ENCODE results near the gene S100A3.
"Not testable (repeated sequence)": the region's sequence is repeated elsewhere in the genome, so short reads cannot be mapped to it uniquely, and the experiment has no call there.

S100A3 gene

DNA sequence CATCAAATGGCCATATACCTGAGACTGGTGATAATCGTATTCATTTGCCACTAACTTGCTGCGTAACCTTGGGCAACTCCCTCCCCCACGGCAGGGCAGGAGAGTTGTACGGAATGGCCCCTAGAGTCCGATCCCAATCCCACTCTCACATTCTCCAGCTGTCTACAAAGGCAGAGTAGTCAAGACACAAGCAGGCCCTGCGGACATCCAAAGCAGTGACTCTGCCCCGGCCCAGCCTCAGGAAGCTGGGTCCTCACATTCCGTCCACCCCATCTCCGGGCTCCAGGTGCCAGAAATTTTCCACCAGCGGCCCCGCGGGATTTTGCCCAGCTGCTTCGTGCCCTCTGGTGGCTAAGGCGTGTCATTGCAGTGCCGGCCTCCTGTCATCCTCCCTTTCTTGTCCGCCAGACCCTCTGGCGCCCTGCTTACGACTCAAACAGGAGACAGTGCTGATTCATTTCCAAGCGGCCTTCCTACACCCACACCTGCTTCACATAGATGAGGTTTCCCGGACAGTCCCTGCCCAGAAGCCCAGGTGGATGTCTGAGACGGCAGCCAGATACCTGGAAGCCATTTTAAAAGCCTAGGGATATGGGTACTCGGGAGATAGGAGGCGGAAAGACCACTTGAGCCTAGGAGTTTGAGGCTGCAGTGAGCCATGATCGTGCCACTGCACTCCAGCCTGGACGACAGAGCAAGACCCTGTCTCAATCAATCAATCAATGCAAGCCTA is 19.5 kb upstream of the S100A3 start:
- peak; percentile 67 for DNase-seq (ENCODE audit: low spot score)

DNA sequence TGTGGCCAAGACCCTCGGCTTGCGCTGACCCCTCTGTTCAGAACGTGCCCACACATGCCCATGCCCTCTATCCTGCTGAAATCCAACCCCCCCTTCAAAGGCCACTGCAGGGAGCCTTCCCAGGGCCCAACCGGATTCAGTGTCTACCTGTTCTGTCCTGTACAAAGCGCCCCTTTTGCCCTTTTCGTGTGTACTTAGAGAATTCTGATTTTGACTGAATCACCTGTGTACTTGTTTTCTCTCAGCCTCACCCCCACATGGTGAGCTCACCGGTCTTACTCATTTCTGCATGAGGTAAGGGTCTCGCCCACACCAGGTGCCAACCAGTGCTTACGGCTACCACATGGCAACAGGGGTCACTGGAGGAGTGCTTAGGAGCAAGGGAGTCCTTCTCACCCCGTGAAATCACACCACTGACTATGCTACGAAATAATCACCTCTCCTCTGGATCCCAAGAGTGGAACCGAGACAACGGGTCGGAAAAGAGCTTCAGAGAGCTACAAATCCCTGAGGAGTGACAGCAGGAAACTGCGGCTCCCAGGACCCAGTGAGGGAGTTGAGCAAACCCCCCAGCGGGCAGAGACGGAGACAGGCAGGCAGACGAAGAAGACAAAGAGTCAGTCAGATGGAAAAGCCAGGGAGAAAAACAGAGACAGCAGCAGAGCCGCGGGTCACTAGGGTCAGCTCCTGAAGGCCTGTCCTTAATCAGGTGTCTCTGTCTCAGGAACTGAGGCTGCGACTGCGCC is 18.7 kb upstream of the S100A3 start:
- DNase-seq (ENCODE audit: low spot score) = no peak

GRCh38 chr1:153566414-153567371 is 17.6 kb upstream of the S100A3 start:
- DNase-seq (ENCODE audit: low spot score) = peak; percentile 30

DNA sequence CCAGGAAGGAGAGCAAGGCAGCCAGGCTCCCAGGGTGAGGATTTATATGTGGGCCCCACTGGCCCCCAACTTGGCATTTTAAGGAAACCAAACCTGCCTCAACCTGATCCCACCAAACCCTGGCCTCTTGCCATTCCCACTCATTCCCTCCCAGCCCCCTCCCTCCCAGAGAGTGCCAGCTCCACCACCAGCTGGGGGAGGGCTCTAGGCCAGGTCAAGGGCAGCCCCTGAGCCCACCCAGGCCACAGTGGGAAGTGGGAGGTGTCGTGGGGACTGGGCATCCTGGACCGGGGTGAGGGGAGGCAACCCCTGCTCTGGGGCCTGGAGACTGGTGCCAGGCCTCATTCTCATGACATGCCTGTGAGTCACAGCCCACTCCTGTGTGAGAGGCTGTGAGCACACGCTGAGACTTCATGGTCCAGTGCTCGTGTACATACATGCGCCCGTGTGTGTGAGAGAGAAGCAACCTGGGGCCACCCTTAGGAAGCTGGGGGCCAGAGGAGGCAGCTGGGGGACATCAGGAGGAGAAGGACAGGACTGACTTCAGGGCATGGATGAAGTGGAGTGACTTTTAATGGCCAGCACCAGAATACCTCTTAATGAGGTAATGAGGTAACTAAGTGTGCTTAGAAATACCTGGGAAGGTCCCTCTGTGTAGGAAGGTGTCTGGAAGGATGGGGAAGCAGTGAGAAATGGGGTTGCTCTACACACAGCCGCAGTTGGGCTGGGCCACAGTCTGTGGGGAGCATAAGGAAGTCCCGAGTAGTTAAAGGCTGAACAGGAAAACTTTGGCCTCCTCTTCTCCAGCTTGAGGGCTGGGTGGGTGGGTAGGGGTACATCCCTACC is 16.7 kb upstream of the S100A3 start, which contains the start of gene S100A2:
Gene S100A2, minus strand, starts transcription at position 316 of the 846 bp plus-strand sequence. CDS start 1,967 bp downstream, outside the sequence.
- no peak for DNase-seq (ENCODE audit: low spot score)

- DNase-seq (ENCODE audit: low spot score) = no peak
Measured at GRCh38 chr1:153563991-153564390, 14.9 kb upstream of the S100A3 start.

- DNase-seq (ENCODE audit: low spot score) = no peak
Measured at GRCh38 chr1:153563483-153563901, 14.4 kb upstream of the S100A3 start.

GRCh38 chr1:153562021-153562420 is 13.0 kb upstream of the S100A3 start:
- DNase-seq (ENCODE audit: low spot score) = not testable (repeated sequence)

DNA sequence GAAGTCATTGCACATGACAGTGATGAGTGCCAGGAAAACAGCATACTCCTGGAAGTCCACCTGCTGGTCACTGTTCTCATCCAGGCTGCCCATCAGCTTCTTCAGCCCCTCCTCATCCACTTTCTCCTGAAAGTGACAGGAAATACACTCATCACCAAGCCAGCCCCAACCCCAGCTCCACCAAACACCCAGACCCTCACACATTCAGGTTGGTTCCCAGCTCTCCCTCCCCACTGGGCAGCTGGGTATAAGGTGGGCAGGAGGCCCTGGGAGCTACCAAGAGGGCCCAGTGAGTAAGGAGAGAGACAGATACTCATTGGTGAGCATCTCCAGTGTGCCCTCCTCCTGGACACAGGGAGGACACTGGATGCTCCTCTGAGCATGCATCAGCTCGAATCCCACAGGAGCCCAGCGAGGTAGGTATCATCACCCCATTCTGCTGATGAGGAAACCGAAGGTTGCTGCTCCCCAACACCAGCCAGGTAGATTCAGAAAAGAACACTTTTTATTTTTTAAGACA is 12.5 kb upstream of the S100A3 start:
- no peak for DNase-seq (ENCODE audit: low spot score)

DNA sequence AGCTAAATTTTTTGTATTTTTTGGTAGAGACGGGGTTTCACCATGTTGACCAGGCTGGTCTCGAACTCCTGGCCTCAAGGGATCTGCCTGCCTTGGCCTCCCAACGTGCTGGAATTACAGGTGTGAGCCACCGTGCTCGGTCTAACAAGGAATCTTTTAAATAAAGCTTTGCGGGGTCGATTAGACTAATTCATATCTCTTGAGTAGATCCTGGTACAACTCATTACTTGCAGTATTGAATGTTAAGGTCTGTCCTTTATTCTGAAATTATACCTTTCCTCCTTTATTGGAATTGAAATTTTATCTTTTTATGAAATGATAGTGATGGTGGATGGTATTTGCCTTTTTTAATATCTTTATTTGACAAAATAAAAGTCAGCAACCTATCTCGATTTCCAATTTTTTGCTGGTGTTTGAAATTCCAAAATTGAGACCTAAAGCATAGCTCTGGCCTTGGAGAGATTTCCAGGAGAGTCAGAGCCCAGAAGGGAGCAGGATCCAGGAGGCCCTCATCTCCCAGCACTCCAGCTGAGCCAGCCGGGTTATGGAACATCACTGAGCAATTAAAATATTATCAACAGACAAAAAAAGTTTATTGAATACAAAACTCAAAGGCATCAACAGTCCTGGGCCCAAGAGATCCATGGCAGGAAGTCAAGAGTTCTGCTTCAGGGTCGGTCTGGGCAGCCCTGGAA is 11.9 kb upstream of the S100A3 start:
- no peak for DNase-seq (ENCODE audit: low spot score)

- DNase-seq (ENCODE audit: low spot score) = no peak
Measured at GRCh38 chr1:153560241-153560640, 11.2 kb upstream of the S100A3 start.

GRCh38 chr1:153557877-153558276 is 8.8 kb upstream of the S100A3 start:
- no peak for DNase-seq (ENCODE audit: low spot score)

DNA sequence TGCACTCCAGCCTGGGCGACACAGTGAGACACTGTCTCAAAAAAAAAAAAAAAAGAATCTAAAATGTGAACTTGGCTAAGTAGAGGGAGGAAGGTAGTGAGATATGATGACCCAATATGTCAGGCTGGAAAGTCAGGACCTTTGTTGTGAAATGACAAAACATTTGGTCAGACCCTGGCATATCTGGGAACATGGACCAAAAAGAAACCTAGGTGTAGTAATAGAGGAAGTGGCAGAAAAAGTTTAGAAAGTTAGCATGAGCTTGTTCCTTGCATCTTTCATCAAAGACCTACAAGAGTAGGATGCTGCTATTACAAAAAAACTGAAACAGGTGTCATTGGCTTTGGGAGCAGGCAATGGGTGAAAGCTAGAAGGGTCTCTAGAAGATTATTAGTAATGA is 7.3 kb upstream of the S100A3 start:
- DNase-seq (ENCODE audit: low spot score) = no peak

DNA sequence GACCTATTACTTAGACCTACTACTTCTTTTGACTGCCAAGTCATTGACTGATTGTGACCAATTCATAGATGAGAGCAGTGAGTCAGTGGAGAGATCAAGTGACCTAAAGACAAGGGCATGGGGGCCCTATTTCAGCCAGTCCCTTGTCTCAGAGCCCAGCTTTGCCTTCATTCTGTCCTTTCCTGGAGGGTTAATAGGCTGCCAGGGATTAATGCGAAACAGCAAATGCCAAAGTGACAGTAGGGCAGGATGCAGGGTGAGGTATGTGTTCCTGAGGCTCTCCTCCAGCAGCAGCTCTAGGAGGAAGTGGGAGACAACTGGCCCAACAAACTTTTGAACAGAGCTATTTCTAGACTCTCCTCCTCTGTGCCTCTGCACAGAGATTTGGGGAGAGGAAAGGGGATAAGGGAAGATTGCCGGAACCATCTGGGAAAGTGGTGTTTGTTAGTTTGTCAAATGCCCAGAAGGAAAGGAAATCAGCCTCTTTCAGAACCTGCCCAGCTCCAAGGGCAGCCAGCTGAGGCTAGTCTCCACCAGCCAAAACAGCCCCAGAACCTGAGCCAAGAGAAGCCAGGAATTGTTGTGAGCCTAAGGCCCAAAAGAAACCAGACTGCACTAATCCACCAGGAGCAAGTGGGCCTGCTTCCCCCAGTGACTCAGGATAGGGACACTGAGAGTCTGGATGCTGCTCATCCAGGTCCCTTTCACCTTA is 4.9 kb upstream of the S100A3 start:
- DNase-seq (ENCODE audit: low spot score) = no peak

DNA sequence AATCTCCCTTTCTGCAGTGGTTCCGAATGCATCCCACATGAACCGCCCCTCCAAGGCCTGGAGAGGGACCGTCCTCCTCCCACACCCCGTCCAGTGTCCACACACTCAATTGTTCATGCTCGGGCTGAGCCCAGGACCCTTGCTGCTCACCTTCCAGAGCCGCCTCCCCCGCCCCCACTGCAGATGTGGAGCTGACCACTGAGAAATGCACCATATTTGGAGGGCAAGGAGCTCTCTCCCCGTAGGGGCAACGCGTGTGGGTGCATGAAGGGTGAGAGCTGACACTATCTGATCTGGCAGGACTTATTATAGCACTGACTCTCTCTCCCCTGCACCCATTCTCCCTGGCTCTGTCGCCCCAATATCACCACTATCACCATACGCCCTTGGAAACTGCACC is 4.0 kb upstream of the S100A3 start:
- no peak for DNase-seq (ENCODE audit: low spot score)

GRCh38 chr1:153552335-153552734 is 3.3 kb upstream of the S100A3 start:
- DNase-seq (ENCODE audit: low spot score) = no peak

- peak; percentile 28 for DNase-seq (ENCODE audit: low spot score)
Measured at GRCh38 chr1:153550827-153551500, 1.9 kb upstream of the S100A3 start.

DNA sequence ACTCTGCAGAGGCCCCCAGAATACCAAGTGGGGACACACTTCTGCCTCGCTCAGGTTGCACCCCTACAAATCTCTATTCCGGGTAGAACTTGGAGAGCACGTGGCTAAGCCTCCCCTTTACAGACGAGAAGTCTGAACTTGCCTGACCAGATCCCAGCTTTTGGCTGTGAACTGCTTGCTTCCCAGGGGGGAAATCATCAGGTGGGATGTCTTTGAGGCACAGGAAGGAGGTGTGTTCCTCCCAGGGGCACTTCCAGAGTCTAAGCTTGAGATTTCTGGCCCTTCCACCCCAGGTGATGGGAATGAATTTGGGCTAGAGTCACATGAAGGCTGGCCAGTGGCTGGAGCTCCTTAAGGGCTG is 1.3 kb upstream of the S100A3 start:
- DNase-seq (ENCODE audit: low spot score) = no peak

GRCh38 chr1:153549741-153550397 is 811 bp upstream of the S100A3 start:
- no peak for DNase-seq (ENCODE audit: low spot score)

Data from pons (tissue), 1 donor.